Measurements from ENCODE around the gene S100A8. TPM values are rescaled to one million over a fixed set of nuclear protein-coding genes. Genes with fewer than 3 reads are reported as not detected.
A peak's percentile ranks its signal among the peaks of the same experiment; 100 is the strongest.

Gene S100A8
- total RNA-seq, 2 donors from 2014 or later: 1.5 to 5.6 TPM

DNA sequence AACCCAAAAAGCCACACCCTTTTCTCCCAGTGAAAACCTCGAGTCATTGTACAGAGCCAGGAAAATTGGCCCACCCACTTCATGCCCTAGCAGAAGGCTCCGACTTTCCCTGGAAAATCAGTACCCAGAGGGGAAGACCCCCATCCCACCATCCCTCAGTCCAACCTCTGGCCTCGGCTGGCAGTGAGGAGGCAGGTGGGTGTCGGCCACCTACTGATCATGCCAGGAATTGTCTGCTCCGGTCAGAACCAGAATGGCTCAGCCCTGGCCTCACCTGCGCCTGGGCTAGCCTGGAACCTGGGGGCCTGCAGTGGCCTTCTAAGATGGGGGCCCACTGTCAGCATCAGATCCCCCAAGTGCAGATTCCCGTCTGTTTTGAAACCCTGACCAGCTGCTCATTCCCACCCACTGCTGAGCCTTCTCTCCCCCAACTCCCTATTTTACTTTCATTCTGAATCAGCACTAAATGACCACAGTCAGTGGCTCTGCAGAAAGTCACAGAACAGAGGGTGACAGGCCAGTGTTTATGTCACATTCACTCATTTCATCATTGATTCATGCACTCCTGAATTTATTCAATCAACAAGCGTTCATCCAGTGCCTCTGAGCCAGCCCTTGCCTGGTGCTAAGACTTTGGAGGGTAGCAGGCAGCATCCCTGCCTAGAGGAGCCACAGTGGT is 36.2 kb downstream of the S100A8 start:
- no peak overlapping the region for H3K4me3 ChIP-seq
- no peak overlapping the region for H3K27ac ChIP-seq
- no peaks in the 10 kb centered on the region for H3K36me3 ChIP-seq
- no peak for DNase-seq (ENCODE audit: low spot score)
- H3K4me1 ChIP-seq (replicated peaks): no peaks in the 10 kb centered on the region
- H3K9me3 ChIP-seq: no peaks in the 10 kb centered on the region
- TF ChIP-seq POLR2AphosphoS5 (IDR thresholded peaks at IDR 0.05): no peak
- TF ChIP-seq, protein P1, sequence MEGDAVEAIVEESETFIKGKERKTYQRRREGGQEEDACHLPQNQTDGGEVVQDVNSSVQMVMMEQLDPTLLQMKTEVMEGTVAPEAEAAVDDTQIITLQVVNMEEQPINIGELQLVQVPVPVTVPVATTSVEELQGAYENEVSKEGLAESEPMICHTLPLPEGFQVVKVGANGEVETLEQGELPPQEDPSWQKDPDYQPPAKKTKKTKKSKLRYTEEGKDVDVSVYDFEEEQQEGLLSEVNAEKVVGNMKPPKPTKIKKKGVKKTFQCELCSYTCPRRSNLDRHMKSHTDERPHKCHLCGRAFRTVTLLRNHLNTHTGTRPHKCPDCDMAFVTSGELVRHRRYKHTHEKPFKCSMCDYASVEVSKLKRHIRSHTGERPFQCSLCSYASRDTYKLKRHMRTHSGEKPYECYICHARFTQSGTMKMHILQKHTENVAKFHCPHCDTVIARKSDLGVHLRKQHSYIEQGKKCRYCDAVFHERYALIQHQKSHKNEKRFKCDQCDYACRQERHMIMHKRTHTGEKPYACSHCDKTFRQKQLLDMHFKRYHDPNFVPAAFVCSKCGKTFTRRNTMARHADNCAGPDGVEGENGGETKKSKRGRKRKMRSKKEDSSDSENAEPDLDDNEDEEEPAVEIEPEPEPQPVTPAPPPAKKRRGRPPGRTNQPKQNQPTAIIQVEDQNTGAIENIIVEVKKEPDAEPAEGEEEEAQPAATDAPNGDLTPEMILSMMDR (IDR thresholded peaks at IDR 0.05): no peak
- no peak for TF ChIP-seq POLR2A (IDR thresholded peaks at IDR 0.05)
- no peaks in the 10 kb centered on the region for H3K27me3 ChIP-seq (replicated peaks; ENCODE audit: insufficient read depth)
- intact Hi-C loops (cut with DNase I): loop anchor here (5.0 kb wide), 1 partner anchor 213 kb away; the partner anchor contains the start of gene S100A2
- 71% methylated on average over 8 of the region's 8 CpGs for WGBS

DNA sequence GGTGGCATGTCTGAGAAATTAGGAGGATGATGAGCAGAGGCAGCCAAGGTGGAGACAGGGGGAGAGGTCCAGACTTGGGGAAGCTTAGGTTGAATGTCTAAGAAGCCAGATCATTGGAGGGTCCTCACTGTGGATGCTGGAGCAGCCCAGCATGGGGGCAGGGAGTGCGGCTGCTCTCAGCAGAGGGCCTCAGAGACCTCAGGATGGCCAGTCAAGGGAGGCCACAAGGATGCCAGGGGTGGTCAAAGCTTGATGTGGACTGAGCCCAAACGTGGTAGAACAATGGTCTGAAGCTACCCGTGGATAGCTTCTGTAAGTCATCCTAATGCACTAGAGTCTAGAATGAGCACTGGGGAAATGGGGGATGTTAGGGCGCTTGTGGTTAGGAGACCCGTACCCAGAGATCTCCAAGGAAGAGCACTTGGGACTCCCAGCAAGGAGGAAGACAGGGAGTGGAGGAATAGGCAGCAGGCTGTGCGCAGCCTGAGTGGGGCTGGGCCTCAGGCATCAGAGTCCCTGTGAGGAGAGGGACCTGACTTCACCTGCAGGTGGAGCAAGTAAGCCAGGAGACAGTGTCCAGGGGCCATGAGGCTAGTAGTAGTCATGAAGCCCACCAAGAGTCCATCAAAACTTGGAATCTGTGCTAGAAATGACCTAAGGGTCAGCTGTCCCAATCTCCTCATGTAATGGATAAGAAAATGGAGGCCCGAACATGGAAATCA is 37.5 kb downstream of the S100A8 start:
- intact Hi-C loops (cut with DNase I): loop anchor here (5.0 kb wide), 1 partner anchor 214 kb away; the partner anchor contains the start of gene S100A2
- Histone ChIP-seq H3K27ac (no peak overlapping the region), H3K36me3 (no peaks in the 10 kb centered on the region), H3K27me3 (replicated peaks; ENCODE audit: insufficient read depth) (no peaks in the 10 kb centered on the region), H3K4me3 (no peak overlapping the region), H3K4me1 (replicated peaks) (no peaks in the 10 kb centered on the region), H3K9me3 (no peaks in the 10 kb centered on the region)
- DNase-seq (ENCODE audit: low spot score): no peak
- 84% methylated on average over 7 of the region's 7 CpGs for WGBS
- TF ChIP-seq POLR2A (IDR thresholded peaks at IDR 0.05): no peak
- TF ChIP-seq, protein P1 (IDR thresholded peaks at IDR 0.05): peak in 1 of 4 experiments; percentile 30

DNA sequence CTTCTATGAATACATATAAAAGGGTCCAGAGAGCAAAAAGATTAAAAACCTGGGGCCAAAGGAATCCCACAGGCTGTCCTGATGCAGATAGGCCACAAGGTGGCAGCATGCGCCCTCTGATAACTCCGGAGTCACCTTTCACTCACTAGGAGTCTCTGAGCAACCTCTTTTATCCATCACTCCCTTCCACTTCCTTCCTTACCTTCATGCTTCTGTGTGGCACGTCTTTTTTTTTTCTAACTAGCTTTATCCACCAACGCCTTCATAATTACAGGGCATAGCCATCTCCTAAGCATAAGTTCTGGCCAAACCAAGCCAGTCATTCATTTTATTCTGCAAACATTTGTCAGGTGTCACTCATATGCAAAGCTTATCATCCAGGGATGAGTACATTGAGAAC is 38.4 kb downstream of the S100A8 start:
- no peaks in the 10 kb centered on the region for H3K27me3 ChIP-seq (replicated peaks; ENCODE audit: insufficient read depth)
- TF ChIP-seq, protein P1 (IDR thresholded peaks at IDR 0.05): peak; percentile 69 to 85 (median 82)
- peak; percentile 26 for TF ChIP-seq POLR2AphosphoS5 (IDR thresholded peaks at IDR 0.05)
- no peak for TF ChIP-seq POLR2A (IDR thresholded peaks at IDR 0.05)
- H3K4me3 ChIP-seq: no peak overlapping the region
- intact Hi-C loops (cut with DNase I): loop anchor here (1.0 to 5.0 kb wide), 2 partner anchors 143 to 215 kb away; partner anchors contain the start of gene S100A2
- no peaks in the 10 kb centered on the region for H3K9me3 ChIP-seq
- no peak overlapping the region for H3K27ac ChIP-seq
- H3K4me1 ChIP-seq (replicated peaks): no peaks in the 10 kb centered on the region
- DNase-seq (ENCODE audit: low spot score): peak; percentile 57
- 2% methylated on average over 4 of the region's 4 CpGs for WGBS
- no peaks in the 10 kb centered on the region for H3K36me3 ChIP-seq

DNA sequence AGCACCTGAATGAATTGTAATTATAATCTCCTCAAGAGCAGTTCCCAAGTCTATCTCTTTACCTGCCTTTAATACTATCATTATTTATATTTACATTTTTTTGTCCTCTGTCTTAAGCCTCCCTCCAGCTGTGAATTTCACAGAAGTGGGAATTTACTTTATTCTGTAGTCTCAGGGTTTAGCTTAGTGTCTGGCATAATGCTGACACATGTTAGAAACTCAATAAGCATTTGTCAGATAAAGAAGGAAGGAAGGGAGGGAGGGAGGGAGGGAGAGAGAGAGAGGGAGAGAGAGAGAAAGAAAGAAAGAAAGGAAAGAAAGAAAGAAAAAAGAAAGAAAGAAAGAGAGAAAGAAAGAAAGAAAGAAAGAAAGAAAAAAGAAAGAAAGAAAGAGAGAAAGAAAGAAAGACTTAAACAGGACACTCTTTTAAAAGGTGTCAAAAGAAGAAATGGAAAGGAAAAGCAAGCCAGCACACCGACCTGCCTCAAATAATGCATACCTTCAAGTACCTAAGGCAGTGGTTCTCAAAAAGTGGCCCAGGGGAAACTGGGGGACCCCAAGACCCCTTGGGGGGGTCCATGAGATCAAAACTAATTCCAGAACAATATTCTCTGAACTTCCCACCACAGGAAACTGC is 40.4 kb downstream of the S100A8 start:
- intact Hi-C loops (cut with DNase I): loop anchor here (5.0 kb wide), 1 partner anchor 217 kb away; the partner anchor contains the start of gene S100A2
- Histone ChIP-seq H3K9me3 (no peaks in the 10 kb centered on the region), H3K36me3 (no peaks in the 10 kb centered on the region), H3K4me3 (no peak overlapping the region), H3K27ac (no peak overlapping the region), H3K4me1 (replicated peaks) (no peaks in the 10 kb centered on the region), H3K27me3 (replicated peaks; ENCODE audit: insufficient read depth) (no peaks in the 10 kb centered on the region)
- no peak for DNase-seq (ENCODE audit: low spot score)
- TF ChIP-seq, protein P1 (IDR thresholded peaks at IDR 0.05): no peak
- TF ChIP-seq POLR2A (IDR thresholded peaks at IDR 0.05) (no peak), POLR2AphosphoS5 (IDR thresholded peaks at IDR 0.05) (no peak)
- WGBS: 50% methylated on average over 1 of the region's 1 CpG
